IMR-90 (cell line): Measurements from ENCODE around the gene CLP1. TPM values are rescaled to one million over a fixed set of nuclear protein-coding genes. Genes with fewer than 3 reads are reported as not detected.

ENCODE experiments used
- ATAC-seq: fragments of 200-7000 bp; cut with Tn5 transposase; 2 replicates; pipeline ENCODE4 v1.9.1; 2020; ENCODE audit warnings: low read depth, mild to moderate bottlenecking, moderate library complexity
- BruUV-seq: library from RNA; stranded (reverse); fragments of 400-500 nt; replicated peaks from 2 replicates; lab custom pipeline; 2021; lab: Mats Ljungman, UMichigan
- CTCF ChIA-PET: fragments of 300-600 bp; formaldehyde crosslinking; extraction: SDS; loops from one replicate; lab custom pipeline; 2021; ENCODE audit warnings: antibody characterized with exemption; lab: Yijun Ruan, JAX
- POLR2A ChIA-PET: fragments of 300-600 bp; sonication (Branson Sonifier 250); formaldehyde crosslinking; loops from one replicate; lab custom pipeline; 2022; ENCODE audit warnings: antibody characterized with exemption; ENCODE audit not compliant: unreplicated experiment; lab: Charles Lee
- DNase-seq: peaks from one replicate; pipeline ENCODE4 v3.0.0; 2013
- H2AFZ ChIP-seq: replicated peaks from 2 replicates; pipeline ENCODE3; 2013; ENCODE audit warnings: low read length, mild to moderate bottlenecking; ENCODE audit not compliant: poor library complexity
- H2AK5ac ChIP-seq: 2 replicates; pipeline ENCODE4 v1.6.1; 2013; ENCODE audit warnings: low read depth, low read length, inconsistent platforms
- H2AK9ac ChIP-seq: replicated peaks from 2 replicates; pipeline ENCODE3; 2013; ENCODE audit warnings: mild to moderate bottlenecking, low read depth, low read length, moderate library complexity; ENCODE audit not compliant: poor library complexity
- H2BK120ac ChIP-seq: 2 replicates; pipeline ENCODE4 v1.6.1; 2013; ENCODE audit warnings: low read depth, low read length, inconsistent platforms
- H2BK15ac ChIP-seq: 3 replicates; pipeline ENCODE4 v1.6.1; 2013; ENCODE audit warnings: low read depth, low read length, inconsistent platforms
- H2BK20ac ChIP-seq: 2 replicates; pipeline ENCODE4 v1.6.1; 2013; ENCODE audit warnings: low read depth, mild to moderate bottlenecking, inconsistent platforms, low read length, moderate library complexity
- H2BK5ac ChIP-seq: 2 replicates; pipeline ENCODE4 v1.6.1; 2013; ENCODE audit warnings: mild to moderate bottlenecking, low read depth, low read length, inconsistent platforms; ENCODE audit not compliant: poor library complexity, severe bottlenecking
- H3K14ac ChIP-seq: replicated peaks from 2 replicates; pipeline ENCODE4 v1.6.1; 2013; ENCODE audit warnings: low read depth, low read length, inconsistent platforms
- H3K18ac ChIP-seq: 2 replicates; pipeline ENCODE4 v1.6.1; 2013; ENCODE audit warnings: low read depth, low read length, control low read depth
- H3K23ac ChIP-seq: 2 replicates; pipeline ENCODE4 v1.6.1; 2013; ENCODE audit warnings: low read depth, low read length, inconsistent platforms
- H3K27ac ChIP-seq: 2 replicates; pipeline ENCODE4 v1.5.1; 2013; ENCODE audit warnings: mild to moderate bottlenecking, control low read depth, low read length; ENCODE audit not compliant: insufficient read depth
- H3K27me3 ChIP-seq: 2 replicates; pipeline ENCODE4 v1.6.1; 2013; ENCODE audit warnings: low read length; ENCODE audit not compliant: control insufficient read depth, insufficient read depth
- H3K36me3 ChIP-seq: 2 replicates; pipeline ENCODE4 v1.6.1; 2013; ENCODE audit warnings: low read length, mixed read lengths; ENCODE audit not compliant: control insufficient read depth, insufficient read depth
- H3K4ac ChIP-seq: 2 replicates; pipeline ENCODE4 v1.6.1; 2013; ENCODE audit warnings: low read depth, low read length, inconsistent platforms
- H3K4me1 ChIP-seq: 2 replicates; pipeline ENCODE4 v1.6.1; 2013; ENCODE audit warnings: low read length, mixed read lengths; ENCODE audit not compliant: control insufficient read depth, insufficient read depth
- H3K4me2 ChIP-seq: 2 replicates; pipeline ENCODE4 v1.6.1; 2013; ENCODE audit warnings: low read depth, mild to moderate bottlenecking, control low read depth, low read length, moderate library complexity
- H3K4me3 ChIP-seq: 2 replicates; pipeline ENCODE4 v1.5.1; 2013; ENCODE audit warnings: low read depth, mild to moderate bottlenecking, control low read depth, low read length, moderate library complexity; ENCODE audit not compliant: insufficient read depth
- H3K56ac ChIP-seq: 2 replicates; pipeline ENCODE4 v1.6.1; 2013; ENCODE audit warnings: low read length, inconsistent platforms; ENCODE audit not compliant: insufficient read depth; ENCODE audit errors: extremely low read depth
- H3K79me1 ChIP-seq, 2 experiments: 2 replicates each; pipeline ENCODE4 v1.6.1; 2013; ENCODE audit warnings: low read length in 2 of 2, inconsistent platforms in 1 of 2, low read depth in 1 of 2
- H3K9ac ChIP-seq: 2 replicates; pipeline ENCODE4 v1.6.1; 2013; ENCODE audit warnings: low read depth, low read length, control low read depth
- H3K9me1 ChIP-seq: 2 replicates; pipeline ENCODE4 v1.6.1; 2013; ENCODE audit warnings: low read length, inconsistent platforms; ENCODE audit not compliant: insufficient read depth
- H3K9me3 ChIP-seq: 2 replicates; pipeline ENCODE4 v1.6.1; 2013; ENCODE audit warnings: low read length; ENCODE audit not compliant: control insufficient read depth, insufficient read depth
- H4K20me1 ChIP-seq: 2 replicates; pipeline ENCODE4 v1.6.1; 2013; ENCODE audit warnings: low read length, inconsistent platforms; ENCODE audit not compliant: insufficient read depth
- H4K5ac ChIP-seq: 2 replicates; pipeline ENCODE4 v1.6.1; 2013; ENCODE audit warnings: mild to moderate bottlenecking, low read depth, low read length, control low read depth
- H4K8ac ChIP-seq, 2 experiments: 2 replicates each; pipeline ENCODE4 v1.6.1; 2013; ENCODE audit warnings: low read depth in 2 of 2, low read length in 2 of 2, control low read depth in 1 of 2, inconsistent platforms in 1 of 2
- H4K91ac ChIP-seq: 2 replicates; pipeline ENCODE4 v1.6.1; 2013; ENCODE audit warnings: low read depth, low read length, inconsistent platforms; ENCODE audit not compliant: insufficient read depth
- BHLHE40 ChIP-seq: fragments of 150-350 bp; IDR thresholded peaks from 2 replicates; pipeline ENCODE4 v1.6.1; 2016; ENCODE audit warnings: mild to moderate bottlenecking, low read depth, low read length
- CEBPB ChIP-seq: IDR thresholded peaks from 2 replicates; pipeline ENCODE4 v1.6.1; 2012; ENCODE audit warnings: low read depth, low read length, improper control_type of control experiment
- CHD1 ChIP-seq: IDR thresholded peaks from 2 replicates; pipeline ENCODE4 v1.6.1; 2012; ENCODE audit warnings: low read depth, low read length, improper control_type of control experiment
- CTCF ChIP-seq: conservative IDR thresholded peaks from 2 replicates; pipeline ENCODE4 v1.5.1; 2012; ENCODE audit warnings: mild to moderate bottlenecking, low read depth, low read length, improper control_type of control experiment
- ELK1 ChIP-seq: fragments of 150-350 bp; IDR thresholded peaks from 2 replicates; pipeline ENCODE4 v1.6.1; 2016; ENCODE audit warnings: low read depth, mild to moderate bottlenecking, low read length, moderate library complexity, borderline replicate concordance
- MAZ ChIP-seq: IDR thresholded peaks from 2 replicates; pipeline ENCODE4 v1.6.1; 2012; ENCODE audit warnings: low read depth, mild to moderate bottlenecking, low read length, improper control_type of control experiment, moderate library complexity, borderline replicate concordance
- MXI1 ChIP-seq: IDR thresholded peaks from 2 replicates; pipeline ENCODE4 v1.6.1; 2012; ENCODE audit warnings: low read depth, mild to moderate bottlenecking, low read length, moderate library complexity, borderline replicate concordance
- NFE2L2 ChIP-seq: fragments of 150-350 bp; IDR thresholded peaks from 2 replicates; pipeline ENCODE4 v1.6.1; 2016; ENCODE audit warnings: low read depth, mild to moderate bottlenecking, low read length
- RCOR1 ChIP-seq: IDR thresholded peaks from 2 replicates; pipeline ENCODE4 v1.6.1; 2012; ENCODE audit warnings: mild to moderate bottlenecking, low read length, improper control_type of control experiment; ENCODE audit not compliant: insufficient replicate concordance
- SMC3 ChIP-seq: fragments of 150-350 bp; IDR thresholded peaks from 2 replicates; pipeline ENCODE4 v1.6.1; 2016; ENCODE audit warnings: low read depth, mild to moderate bottlenecking, antibody characterized with exemption, low read length, moderate library complexity
- WGBS, 2 experiments: methylation state at CpG; one replicate each; pipeline versions ENCODE4 v1.1.5 to v1.1.7; 2013; ENCODE audit warnings: missing lambda C conversion rate in 2 of 2; ENCODE audit not compliant: insufficient read length in 1 of 2; ENCODE audit errors: extremely low coverage in 2 of 2; 5-methylcytosine and 5-hydroxymethylcytosine counted together
- dilution Hi-C: fragments of 300-500 bp; cut with HindIII; formaldehyde crosslinking; loops from one replicate; pipeline ENCODE4 v1.14.3; 2018; ENCODE audit warnings: low sequenced_read_pairs; ENCODE audit not compliant: unreplicated experiment
- in situ Hi-C: fragments of 300-500 bp; cut with MboI; formaldehyde crosslinking; loops from 3 replicates; pipeline ENCODE4 v1.14.3; 2019; ENCODE audit warnings: low sequenced_read_pairs, inconsistent platforms, mixed read lengths
- intact Hi-C: fragments of 100-400 bp; cut with micrococcal nuclease; formaldehyde crosslinking; loops from 2 replicates; pipeline ENCODE4 v1.10.0; 2022
- polyA plus RNA-seq, 3 experiments: library from polyadenylated mRNA; depleted of rRNA; stranded (reverse); fragments of >200 nt; gene quantifications; 2 replicates each; pipeline ENCODE4 v1.2.3, GENCODE V29; 2012; ENCODE audit warnings: low replicate concordance in 1 of 3
- total RNA-seq: library from RNA; depleted of rRNA; stranded (reverse); fragments of >200 nt; gene quantifications from 2 replicates; pipeline ENCODE4 v1.2.3, GENCODE V29; 2012

The CLP1 gene
- total and polyA plus RNA-seq, 2 of the 4 experiments (the other 2 are of a cell fraction): 16.5 to 24.0 TPM

- H4K20me1 ChIP-seq: no peaks in the 10 kb centered on the region
- H3K14ac ChIP-seq: no peak overlapping the region
- H4K91ac ChIP-seq: no peak overlapping the region
- H3K79me1 ChIP-seq: no peaks in the 10 kb centered on the region
- H3K4me3 ChIP-seq: no peak overlapping the region
- intact Hi-C loops: no loop called here
- no peak overlapping the region for H3K27ac ChIP-seq
- H4K5ac ChIP-seq: no peak overlapping the region
- H3K56ac ChIP-seq: no peak overlapping the region
- H3K23ac ChIP-seq: no peak overlapping the region
- no peak overlapping the region for H3K4ac ChIP-seq
- no peak overlapping the region for H2BK120ac ChIP-seq
- no peaks in the 10 kb centered on the region for H3K9me1 ChIP-seq
- DNase-seq (no peak), ATAC-seq (no peak)
- dilution Hi-C loops: no loop called here
- H3K9ac ChIP-seq: no peak overlapping the region
- no peak overlapping the region for H2AK9ac ChIP-seq
- H3K18ac ChIP-seq: no peak overlapping the region
- no peak overlapping the region for H2AK5ac ChIP-seq
- H3K27me3 ChIP-seq: no peaks in the 10 kb centered on the region
- peaks cover 8% of the 10 kb centered on the region for H3K36me3 ChIP-seq
- no peak overlapping the region for H2BK15ac ChIP-seq
- in situ Hi-C loops: no loop called here
- BruUV-seq: no TSS peak
- CTCF ChIA-PET: interaction anchor here (0.6 kb wide), 1 partner anchor 27 kb away, joined by 3 read pairs; no protein-coding TSS in a partner anchor
- no peak overlapping the region for H2AFZ ChIP-seq
- POLR2A ChIA-PET: no interaction called here
- H2BK20ac ChIP-seq: no peak overlapping the region
- H3K9me3 ChIP-seq: peaks cover 4% of the 10 kb centered on the region; the same call in 1 of the 2 replicates
- H2BK5ac ChIP-seq: no peak overlapping the region
- TF ChIP-seq RCOR1: no peak
- no peak for TF ChIP-seq SMC3
- no peak for TF ChIP-seq MAZ
- TF ChIP-seq NFE2L2: no peak
- TF ChIP-seq ELK1: no peak
- no peak for TF ChIP-seq CTCF
- TF ChIP-seq BHLHE40: no peak
- TF ChIP-seq MXI1: no peak
- no peak for TF ChIP-seq CHD1
- no peak for TF ChIP-seq CEBPB
- no peak overlapping the region for H4K8ac ChIP-seq
- H3K4me2 ChIP-seq: no peak overlapping the region
- WGBS, 2 experiments: no CpG with 5 or more reads among the region's 3 CpGs
- H3K4me1 ChIP-seq: no peaks in the 10 kb centered on the region
Measured at GRCh38 chr11:57616595-57616994, 41.0 kb upstream of the CLP1 start.
